ENCODE measurements around the gene C15orf61.

GRCh38 chr15:67571648-67572415 lies 50.9 kb downstream of the C15orf61 start:
- TF ChIP-seq, protein P1, sequence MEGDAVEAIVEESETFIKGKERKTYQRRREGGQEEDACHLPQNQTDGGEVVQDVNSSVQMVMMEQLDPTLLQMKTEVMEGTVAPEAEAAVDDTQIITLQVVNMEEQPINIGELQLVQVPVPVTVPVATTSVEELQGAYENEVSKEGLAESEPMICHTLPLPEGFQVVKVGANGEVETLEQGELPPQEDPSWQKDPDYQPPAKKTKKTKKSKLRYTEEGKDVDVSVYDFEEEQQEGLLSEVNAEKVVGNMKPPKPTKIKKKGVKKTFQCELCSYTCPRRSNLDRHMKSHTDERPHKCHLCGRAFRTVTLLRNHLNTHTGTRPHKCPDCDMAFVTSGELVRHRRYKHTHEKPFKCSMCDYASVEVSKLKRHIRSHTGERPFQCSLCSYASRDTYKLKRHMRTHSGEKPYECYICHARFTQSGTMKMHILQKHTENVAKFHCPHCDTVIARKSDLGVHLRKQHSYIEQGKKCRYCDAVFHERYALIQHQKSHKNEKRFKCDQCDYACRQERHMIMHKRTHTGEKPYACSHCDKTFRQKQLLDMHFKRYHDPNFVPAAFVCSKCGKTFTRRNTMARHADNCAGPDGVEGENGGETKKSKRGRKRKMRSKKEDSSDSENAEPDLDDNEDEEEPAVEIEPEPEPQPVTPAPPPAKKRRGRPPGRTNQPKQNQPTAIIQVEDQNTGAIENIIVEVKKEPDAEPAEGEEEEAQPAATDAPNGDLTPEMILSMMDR (conservative IDR thresholded peaks at IDR 0.05): no peak
- TF ChIP-seq EZH2 (IDR thresholded peaks at IDR 0.05; ENCODE audit: low read depth): no peak
